ENCODE results near the gene ANKRD17.
A peak's percentile ranks its signal among the peaks of the same experiment; 100 is the strongest.

Gene ANKRD17

DNA sequence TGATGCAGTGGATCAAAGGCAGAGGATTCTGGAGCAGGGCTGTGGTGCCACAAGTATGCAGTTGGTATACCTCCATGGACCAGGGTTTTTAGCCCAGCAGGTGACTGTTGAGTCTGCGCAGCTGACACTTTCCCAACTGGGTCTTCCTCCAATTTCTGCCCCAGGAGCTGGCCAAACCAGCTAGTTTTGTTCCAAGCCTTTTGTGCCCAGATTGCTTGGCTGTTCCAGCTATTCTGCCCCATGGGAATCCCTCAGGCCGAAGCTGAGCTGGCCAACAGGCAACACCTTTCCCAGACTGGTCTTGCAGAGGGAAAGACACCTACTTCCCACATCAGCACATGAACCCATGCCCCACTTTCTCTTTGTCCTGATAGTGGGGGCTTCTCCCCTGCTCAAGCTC lies 22.8 kb upstream of the ANKRD17 start:
- H3K4me3 ChIP-seq (replicated peaks; ENCODE audit: low read depth, low read length): no peak overlapping the region
- DNase-seq (ENCODE audit: extremely low read depth, low read depth): no peak
- TF ChIP-seq, protein P1, sequence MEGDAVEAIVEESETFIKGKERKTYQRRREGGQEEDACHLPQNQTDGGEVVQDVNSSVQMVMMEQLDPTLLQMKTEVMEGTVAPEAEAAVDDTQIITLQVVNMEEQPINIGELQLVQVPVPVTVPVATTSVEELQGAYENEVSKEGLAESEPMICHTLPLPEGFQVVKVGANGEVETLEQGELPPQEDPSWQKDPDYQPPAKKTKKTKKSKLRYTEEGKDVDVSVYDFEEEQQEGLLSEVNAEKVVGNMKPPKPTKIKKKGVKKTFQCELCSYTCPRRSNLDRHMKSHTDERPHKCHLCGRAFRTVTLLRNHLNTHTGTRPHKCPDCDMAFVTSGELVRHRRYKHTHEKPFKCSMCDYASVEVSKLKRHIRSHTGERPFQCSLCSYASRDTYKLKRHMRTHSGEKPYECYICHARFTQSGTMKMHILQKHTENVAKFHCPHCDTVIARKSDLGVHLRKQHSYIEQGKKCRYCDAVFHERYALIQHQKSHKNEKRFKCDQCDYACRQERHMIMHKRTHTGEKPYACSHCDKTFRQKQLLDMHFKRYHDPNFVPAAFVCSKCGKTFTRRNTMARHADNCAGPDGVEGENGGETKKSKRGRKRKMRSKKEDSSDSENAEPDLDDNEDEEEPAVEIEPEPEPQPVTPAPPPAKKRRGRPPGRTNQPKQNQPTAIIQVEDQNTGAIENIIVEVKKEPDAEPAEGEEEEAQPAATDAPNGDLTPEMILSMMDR (IDR thresholded peaks at IDR 0.05; ENCODE audit: low read depth, low read length, missing control alignments): no peak

DNA sequence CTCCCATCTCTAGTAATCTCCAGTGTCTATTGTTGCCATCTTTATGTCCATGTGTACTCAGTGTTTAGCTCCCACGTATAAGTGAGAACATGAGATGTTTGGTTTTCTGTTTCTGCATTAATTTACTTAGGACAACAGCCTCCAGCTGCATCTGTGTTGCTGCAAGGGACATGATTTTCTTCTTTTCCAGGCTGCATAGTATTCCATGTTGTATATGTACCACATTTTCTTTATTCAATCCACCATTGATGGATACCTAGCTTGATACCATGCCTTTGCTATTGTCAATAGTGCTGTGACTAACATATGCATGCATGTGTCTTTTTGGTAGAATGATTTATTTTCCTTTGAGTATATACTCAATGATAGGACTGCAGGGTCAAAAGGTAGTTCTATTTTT lies 18.6 kb upstream of the ANKRD17 start:
- TF ChIP-seq, protein P1 (IDR thresholded peaks at IDR 0.05; ENCODE audit: low read depth, low read length, missing control alignments): no peak
- H3K4me3 ChIP-seq (replicated peaks; ENCODE audit: low read depth, low read length): no peak overlapping the region
- no peak for DNase-seq (ENCODE audit: extremely low read depth, low read depth)

DNA sequence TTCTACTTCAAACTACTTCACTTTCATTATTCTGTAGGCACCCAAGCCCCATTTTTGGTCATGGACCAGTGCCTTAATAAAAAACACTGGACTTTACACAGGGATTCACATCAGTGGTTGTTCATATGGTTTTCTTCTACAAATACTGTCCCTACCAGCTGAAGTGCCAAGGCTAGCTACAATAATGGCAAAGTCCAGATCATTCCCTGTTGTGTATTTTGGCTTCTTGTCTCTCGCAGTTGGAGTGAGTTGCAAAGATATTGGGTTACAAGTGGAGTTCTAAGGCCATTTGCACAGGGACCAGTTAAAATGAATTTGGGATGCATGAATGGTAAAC lies 16.7 kb upstream of the ANKRD17 start:
- DNase-seq (ENCODE audit: extremely low read depth, low read depth): no peak
- no peak overlapping the region for H3K4me3 ChIP-seq (replicated peaks; ENCODE audit: low read depth, low read length)
- TF ChIP-seq, protein P1 (IDR thresholded peaks at IDR 0.05; ENCODE audit: low read depth, low read length, missing control alignments): no peak

DNA sequence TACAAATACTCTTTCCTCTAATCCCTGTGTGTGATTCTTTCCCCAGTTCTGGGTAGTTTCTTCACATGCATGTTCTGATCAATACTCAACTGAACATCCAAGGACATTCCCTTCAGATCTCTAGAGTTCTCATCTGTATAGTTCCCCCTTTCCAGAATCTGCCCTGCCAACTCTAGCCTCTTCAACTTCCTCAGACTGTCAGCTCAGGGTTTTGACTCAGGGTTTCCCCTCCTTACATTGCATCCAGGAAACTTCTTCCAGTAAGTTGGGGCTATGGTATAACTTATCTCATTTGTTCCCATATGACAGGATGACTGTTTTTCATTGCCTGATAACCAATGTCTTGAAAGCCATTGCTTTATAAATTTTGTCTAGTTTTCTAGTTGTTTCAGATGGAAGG lies 14.2 kb upstream of the ANKRD17 start:
- TF ChIP-seq, protein P1 (IDR thresholded peaks at IDR 0.05; ENCODE audit: low read depth, low read length, missing control alignments): no peak
- no peak overlapping the region for H3K4me3 ChIP-seq (replicated peaks; ENCODE audit: low read depth, low read length)
- DNase-seq (ENCODE audit: extremely low read depth, low read depth): no peak

DNA sequence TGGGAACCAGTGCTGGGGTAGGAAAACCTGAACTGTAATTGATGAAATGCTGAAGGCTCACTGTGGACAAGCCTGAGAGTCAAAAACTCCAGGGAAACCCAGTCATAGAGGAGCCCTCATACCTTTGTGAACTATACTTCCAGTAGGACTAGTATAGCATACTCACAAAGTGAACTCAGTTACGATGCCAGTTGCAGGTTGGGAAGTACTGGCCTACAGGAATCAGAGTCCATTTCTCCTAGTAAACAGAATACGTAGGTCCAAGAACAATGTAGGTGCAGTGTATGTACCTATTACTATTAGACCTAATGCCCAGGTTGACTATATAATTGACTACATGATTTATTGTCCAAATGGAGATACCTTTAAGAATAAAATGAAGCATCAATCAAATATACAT lies 8.5 kb upstream of the ANKRD17 start:
- no peak overlapping the region for H3K4me3 ChIP-seq (replicated peaks; ENCODE audit: low read depth, low read length)
- TF ChIP-seq, protein P1 (IDR thresholded peaks at IDR 0.05; ENCODE audit: low read depth, low read length, missing control alignments): no peak
- no peak for DNase-seq (ENCODE audit: extremely low read depth, low read depth)

DNA sequence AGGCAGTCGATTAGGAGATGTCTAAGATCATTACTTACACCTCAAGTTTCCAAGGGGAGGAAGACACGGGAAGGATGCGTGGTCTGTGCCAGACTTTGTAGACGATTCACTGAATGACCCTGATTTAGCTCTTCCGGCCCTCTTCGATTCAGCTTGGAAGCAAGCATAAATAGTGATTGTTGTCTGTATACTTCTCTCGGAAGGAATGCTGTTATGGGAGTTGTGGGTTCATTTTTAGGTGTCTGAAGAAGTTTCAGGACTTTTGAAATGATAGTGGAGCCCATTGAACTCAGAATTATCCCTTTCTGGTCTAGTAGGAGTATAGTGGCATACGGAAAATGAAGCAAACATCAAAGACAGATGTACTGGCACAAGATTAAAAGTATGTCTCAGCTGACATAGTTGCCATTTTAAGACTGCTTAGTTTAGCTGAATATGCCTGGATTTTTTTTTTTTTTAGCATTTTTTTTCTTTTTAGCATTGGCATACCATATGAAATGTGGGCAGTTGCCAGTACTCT lies 1.0 kb upstream of the ANKRD17 start:
- H3K4me3 ChIP-seq (replicated peaks; ENCODE audit: low read depth, low read length): peak overlapping the region; percentile 94
- TF ChIP-seq, protein P1 (IDR thresholded peaks at IDR 0.05; ENCODE audit: low read depth, low read length, missing control alignments): no peak
- DNase-seq (ENCODE audit: extremely low read depth, low read depth): no peak

DNA sequence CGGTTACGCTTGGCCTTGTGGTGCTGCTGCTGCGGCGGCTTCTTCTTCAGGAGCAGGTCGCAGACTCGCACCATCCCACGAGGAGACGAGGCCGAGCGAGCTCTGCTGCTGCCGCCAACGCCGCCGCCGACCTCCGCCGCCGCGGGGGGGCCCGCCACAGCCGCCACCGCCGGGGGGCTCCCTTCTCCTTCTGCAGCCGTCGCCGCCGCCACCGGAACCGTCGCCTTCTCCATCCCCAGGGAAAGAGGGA lies 237 bp downstream of the ANKRD17 start:
- DNase-seq (ENCODE audit: extremely low read depth, low read depth): no peak
- TF ChIP-seq, protein P1 (IDR thresholded peaks at IDR 0.05; ENCODE audit: low read depth, low read length, missing control alignments): no peak
- peak overlapping the region; percentile 94 for H3K4me3 ChIP-seq (replicated peaks; ENCODE audit: low read depth, low read length)

All from HFF-Myc (cell line).